KMS-11 (cell line): ENCODE results near the gene AGER.
"Not testable (repeated sequence)": the region's sequence is repeated elsewhere in the genome, so short reads cannot be mapped to it uniquely, and the experiment has no call there.

ENCODE experiments used
- H2AFZ ChIP-seq: fragments of 200-600 bp; sonication (generic); 2 replicates; pipeline ENCODE4 v1.6.1; 2016; ENCODE audit warnings: antibody characterized with exemption, mixed run types, low read depth
- H3K27ac ChIP-seq: fragments of 200-600 bp; sonication (generic); 2 replicates; pipeline ENCODE4 v1.6.1; 2016; ENCODE audit warnings: mild to moderate bottlenecking, mixed run types
- H3K27me3 ChIP-seq: fragments of 200-600 bp; sonication (generic); 2 replicates; pipeline ENCODE4 v1.6.1; 2017; ENCODE audit warnings: mild to moderate bottlenecking, low read depth, mixed run types, moderate library complexity; ENCODE audit not compliant: insufficient read depth
- H3K36me3 ChIP-seq: fragments of 200-600 bp; sonication (generic); 2 replicates; pipeline ENCODE4 v1.6.1; 2017; ENCODE audit warnings: mild to moderate bottlenecking, mixed run types; ENCODE audit not compliant: insufficient read depth
- H3K4me1 ChIP-seq: fragments of 200-600 bp; sonication (generic); 2 replicates; pipeline ENCODE4 v1.6.1; 2016; ENCODE audit warnings: mild to moderate bottlenecking, low read depth, mixed run types; ENCODE audit not compliant: poor library complexity, severe bottlenecking
- H3K4me2 ChIP-seq: fragments of 200-600 bp; sonication (generic); 2 replicates; pipeline ENCODE4 v1.7.0; 2016; ENCODE audit warnings: mild to moderate bottlenecking, mixed run types
- H3K4me3 ChIP-seq: fragments of 200-600 bp; sonication (generic); IDR thresholded peaks from 2 replicates; pipeline ENCODE4 v1.6.1; 2017; ENCODE audit warnings: low read depth, low read length, mixed read lengths; ENCODE audit not compliant: insufficient read depth
- H3K79me2 ChIP-seq: fragments of 200-600 bp; sonication (generic); 2 replicates; pipeline ENCODE4 v1.6.1; 2016; ENCODE audit warnings: low read depth, mixed run types; ENCODE audit not compliant: insufficient read depth
- H3K9ac ChIP-seq: fragments of 200-600 bp; sonication (generic); 2 replicates; pipeline ENCODE4 v1.6.1; 2016; ENCODE audit warnings: mild to moderate bottlenecking, mixed run types
- H4K20me1 ChIP-seq: fragments of 200-600 bp; sonication (generic); 2 replicates; pipeline ENCODE4 v1.6.1; 2016; ENCODE audit warnings: mild to moderate bottlenecking, mixed run types; ENCODE audit not compliant: insufficient read depth
- TF ChIP-seq, protein P1 (sequence below): fragments of 200-600 bp; sonication (generic); conservative IDR thresholded peaks from 2 replicates; pipeline ENCODE4 v1.6.1; 2017; ENCODE audit warnings: low read depth, mild to moderate bottlenecking, antibody characterized with exemption, low read length, moderate library complexity, mixed read lengths

AGER gene

GRCh38 chr6:32194825-32195651 is 11.0 kb upstream of the AGER start:
- H2AFZ ChIP-seq: peak overlapping the region; percentile 63
- H3K4me2 ChIP-seq: peak overlapping the region; percentile 80
- peaks cover 60% of the 10 kb centered on the region for H3K4me1 ChIP-seq
- H3K27me3 ChIP-seq: no peaks in the 10 kb centered on the region
- H3K36me3 ChIP-seq: no peaks in the 10 kb centered on the region
- H3K27ac ChIP-seq: peak overlapping the region; percentile 28
- H3K4me3 ChIP-seq: no peak overlapping the region
- no peaks in the 10 kb centered on the region for H4K20me1 ChIP-seq
- H3K79me2 ChIP-seq: no peaks in the 10 kb centered on the region
- TF ChIP-seq, protein P1, sequence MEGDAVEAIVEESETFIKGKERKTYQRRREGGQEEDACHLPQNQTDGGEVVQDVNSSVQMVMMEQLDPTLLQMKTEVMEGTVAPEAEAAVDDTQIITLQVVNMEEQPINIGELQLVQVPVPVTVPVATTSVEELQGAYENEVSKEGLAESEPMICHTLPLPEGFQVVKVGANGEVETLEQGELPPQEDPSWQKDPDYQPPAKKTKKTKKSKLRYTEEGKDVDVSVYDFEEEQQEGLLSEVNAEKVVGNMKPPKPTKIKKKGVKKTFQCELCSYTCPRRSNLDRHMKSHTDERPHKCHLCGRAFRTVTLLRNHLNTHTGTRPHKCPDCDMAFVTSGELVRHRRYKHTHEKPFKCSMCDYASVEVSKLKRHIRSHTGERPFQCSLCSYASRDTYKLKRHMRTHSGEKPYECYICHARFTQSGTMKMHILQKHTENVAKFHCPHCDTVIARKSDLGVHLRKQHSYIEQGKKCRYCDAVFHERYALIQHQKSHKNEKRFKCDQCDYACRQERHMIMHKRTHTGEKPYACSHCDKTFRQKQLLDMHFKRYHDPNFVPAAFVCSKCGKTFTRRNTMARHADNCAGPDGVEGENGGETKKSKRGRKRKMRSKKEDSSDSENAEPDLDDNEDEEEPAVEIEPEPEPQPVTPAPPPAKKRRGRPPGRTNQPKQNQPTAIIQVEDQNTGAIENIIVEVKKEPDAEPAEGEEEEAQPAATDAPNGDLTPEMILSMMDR: peak; percentile 82
- H3K9ac ChIP-seq: peak overlapping the region; percentile 7; the same call in 1 of the 2 replicates

GRCh38 chr6:32194388-32194787 is 10.3 kb upstream of the AGER start:
- H3K36me3 ChIP-seq: no peaks in the 10 kb centered on the region
- TF ChIP-seq, protein P1: no peak
- H3K27me3 ChIP-seq: no peaks in the 10 kb centered on the region
- peaks cover 2% of the 10 kb centered on the region; the same call in 1 of the 2 replicates for H3K79me2 ChIP-seq
- no peaks in the 10 kb centered on the region for H4K20me1 ChIP-seq
- H3K9ac ChIP-seq: no peak overlapping the region
- H3K4me2 ChIP-seq: peak overlapping the region; percentile 80; the same call in 1 of the 2 replicates
- H3K27ac ChIP-seq: no peak overlapping the region
- peaks cover 60% of the 10 kb centered on the region for H3K4me1 ChIP-seq
- H3K4me3 ChIP-seq: no peak overlapping the region
- H2AFZ ChIP-seq: no peak overlapping the region

- peak overlapping the region; percentile 71 for H3K4me2 ChIP-seq
- not testable (repeated sequence) for H3K27me3 ChIP-seq, H4K20me1 ChIP-seq, H3K4me3 ChIP-seq, H3K9ac ChIP-seq, H3K36me3 ChIP-seq, H3K27ac ChIP-seq
- peaks cover 66% of the 10 kb centered on the region for H3K4me1 ChIP-seq
- H2AFZ ChIP-seq: peak overlapping the region; percentile 47; the same call in 1 of the 2 replicates
- H3K79me2 ChIP-seq: peaks cover 11% of the 10 kb centered on the region
These were observed 9.0 kb upstream of the AGER start for GRCh38 chr6:32193096-32193495.

DNA sequence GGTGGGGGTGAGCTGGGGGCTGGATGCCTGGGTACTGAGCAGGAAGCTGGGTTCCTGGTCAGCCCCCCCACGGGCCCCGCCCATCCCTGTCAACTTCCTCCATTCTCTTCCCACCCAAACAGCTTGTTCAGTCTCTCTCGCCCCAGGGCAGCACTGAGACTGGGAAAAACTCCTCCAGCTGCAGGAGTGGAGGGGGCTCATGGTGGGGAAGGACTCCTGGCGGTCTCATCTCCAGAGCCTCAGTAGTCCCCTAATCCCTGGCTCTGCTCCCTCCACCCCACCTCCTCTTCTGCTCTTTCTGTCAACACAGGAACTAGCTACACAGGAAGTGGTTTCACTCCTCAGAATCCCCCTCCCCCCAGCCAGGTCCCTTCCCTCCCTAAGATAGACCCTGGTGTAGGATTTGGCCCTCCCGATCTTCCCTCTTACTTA is 8.6 kb upstream of the AGER start, which contains the start of gene GPSM3:
TSS of gene GPSM3 (minus strand) at position 36 of the 432 bp plus-strand sequence. CDS start 130 bp downstream, outside the sequence.
- no peaks in the 10 kb centered on the region for H4K20me1 ChIP-seq
- H3K4me1 ChIP-seq: peaks cover 66% of the 10 kb centered on the region
- H3K4me3 ChIP-seq: no peak within 1 kb of the TSS
- H3K79me2 ChIP-seq: peaks cover 11% of the 10 kb centered on the region
- H3K27ac ChIP-seq: no peak within 1 kb of the TSS
- H3K36me3 ChIP-seq: no peaks in the 10 kb centered on the region
- H2AFZ ChIP-seq: peak within 1 kb of the TSS; percentile 47; the same call in 1 of the 2 replicates
- H3K4me2 ChIP-seq: peak within 1 kb of the TSS; percentile 71
- peak within 1 kb of the TSS; percentile 18; the same call in 1 of the 2 replicates for H3K9ac ChIP-seq
- TF ChIP-seq, protein P1: no peak
- no peaks in the 10 kb centered on the region for H3K27me3 ChIP-seq
